ENCODE measurements around the gene NDUFAF8. TPM values are rescaled to one million over a fixed set of nuclear protein-coding genes. Genes with fewer than 3 reads are reported as not detected.
A peak's percentile ranks its signal among the peaks of the same experiment; 100 is the strongest.

The NDUFAF8 gene
- total RNA-seq, 2 donors from 2014 or later: 27.4 to 43.1 TPM

GRCh38 chr17:81277946-81278693, 39.0 kb downstream of the NDUFAF8 start:
- WGBS: 64% methylated on average over 19 of the region's 20 CpGs
- Histone ChIP-seq H3K27ac (peak overlapping the region in 1 of 2 donors; percentile 20), H3K27me3 (replicated peaks; ENCODE audit: insufficient read depth) (no peaks in the 10 kb centered on the region), H3K4me1 (replicated peaks) (peaks cover 12% of the 10 kb centered on the region), H3K9me3 (no peaks in the 10 kb centered on the region), H3K36me3 (peaks cover 0 to 5% of the 10 kb centered on the region in 2 donors), H3K4me3 (no peak overlapping the region)
- no peak for DNase-seq (ENCODE audit: low spot score)
- intact Hi-C loops (cut with DNase I): no loop called here
- TF ChIP-seq POLR2A (IDR thresholded peaks at IDR 0.05): no peak
- TF ChIP-seq POLR2AphosphoS5 (IDR thresholded peaks at IDR 0.05): no peak
- TF ChIP-seq, protein P1, sequence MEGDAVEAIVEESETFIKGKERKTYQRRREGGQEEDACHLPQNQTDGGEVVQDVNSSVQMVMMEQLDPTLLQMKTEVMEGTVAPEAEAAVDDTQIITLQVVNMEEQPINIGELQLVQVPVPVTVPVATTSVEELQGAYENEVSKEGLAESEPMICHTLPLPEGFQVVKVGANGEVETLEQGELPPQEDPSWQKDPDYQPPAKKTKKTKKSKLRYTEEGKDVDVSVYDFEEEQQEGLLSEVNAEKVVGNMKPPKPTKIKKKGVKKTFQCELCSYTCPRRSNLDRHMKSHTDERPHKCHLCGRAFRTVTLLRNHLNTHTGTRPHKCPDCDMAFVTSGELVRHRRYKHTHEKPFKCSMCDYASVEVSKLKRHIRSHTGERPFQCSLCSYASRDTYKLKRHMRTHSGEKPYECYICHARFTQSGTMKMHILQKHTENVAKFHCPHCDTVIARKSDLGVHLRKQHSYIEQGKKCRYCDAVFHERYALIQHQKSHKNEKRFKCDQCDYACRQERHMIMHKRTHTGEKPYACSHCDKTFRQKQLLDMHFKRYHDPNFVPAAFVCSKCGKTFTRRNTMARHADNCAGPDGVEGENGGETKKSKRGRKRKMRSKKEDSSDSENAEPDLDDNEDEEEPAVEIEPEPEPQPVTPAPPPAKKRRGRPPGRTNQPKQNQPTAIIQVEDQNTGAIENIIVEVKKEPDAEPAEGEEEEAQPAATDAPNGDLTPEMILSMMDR (IDR thresholded peaks at IDR 0.05): no peak

DNA sequence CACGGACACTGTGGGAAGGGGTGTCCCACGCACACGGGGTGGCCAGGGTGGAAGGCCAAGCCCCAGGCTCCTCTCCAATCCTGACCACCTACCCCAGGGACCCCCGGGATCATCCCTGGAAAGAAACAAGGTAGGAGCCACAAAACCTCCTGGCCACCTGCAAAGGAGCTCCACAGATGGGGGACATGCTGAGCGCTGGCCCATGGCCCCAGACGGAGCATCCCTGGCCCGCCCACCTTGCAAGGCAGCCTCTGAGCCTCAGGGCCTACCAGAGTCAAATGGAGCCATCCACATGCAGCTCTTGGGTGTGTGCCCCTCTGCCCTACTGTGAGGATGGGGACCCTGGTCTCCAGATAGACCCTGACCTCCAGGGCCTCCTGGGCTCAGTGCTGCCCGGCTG, 39.7 kb downstream of the NDUFAF8 start:
- TF ChIP-seq POLR2A (IDR thresholded peaks at IDR 0.05): no peak
- TF ChIP-seq, protein P1 (IDR thresholded peaks at IDR 0.05): no peak
- no peak for TF ChIP-seq POLR2AphosphoS5 (IDR thresholded peaks at IDR 0.05)
- Histone ChIP-seq H3K27me3 (replicated peaks; ENCODE audit: insufficient read depth) (no peaks in the 10 kb centered on the region), H3K4me3 (no peak overlapping the region), H3K4me1 (replicated peaks) (peaks cover 12% of the 10 kb centered on the region), H3K27ac (no peak overlapping the region), H3K9me3 (no peaks in the 10 kb centered on the region), H3K36me3 (peaks cover 0 to 5% of the 10 kb centered on the region in 2 donors)
- intact Hi-C loops (cut with DNase I): no loop called here
- 94% methylated on average over 4 of the region's 8 CpGs for WGBS
- DNase-seq (ENCODE audit: low spot score): no peak

DNA sequence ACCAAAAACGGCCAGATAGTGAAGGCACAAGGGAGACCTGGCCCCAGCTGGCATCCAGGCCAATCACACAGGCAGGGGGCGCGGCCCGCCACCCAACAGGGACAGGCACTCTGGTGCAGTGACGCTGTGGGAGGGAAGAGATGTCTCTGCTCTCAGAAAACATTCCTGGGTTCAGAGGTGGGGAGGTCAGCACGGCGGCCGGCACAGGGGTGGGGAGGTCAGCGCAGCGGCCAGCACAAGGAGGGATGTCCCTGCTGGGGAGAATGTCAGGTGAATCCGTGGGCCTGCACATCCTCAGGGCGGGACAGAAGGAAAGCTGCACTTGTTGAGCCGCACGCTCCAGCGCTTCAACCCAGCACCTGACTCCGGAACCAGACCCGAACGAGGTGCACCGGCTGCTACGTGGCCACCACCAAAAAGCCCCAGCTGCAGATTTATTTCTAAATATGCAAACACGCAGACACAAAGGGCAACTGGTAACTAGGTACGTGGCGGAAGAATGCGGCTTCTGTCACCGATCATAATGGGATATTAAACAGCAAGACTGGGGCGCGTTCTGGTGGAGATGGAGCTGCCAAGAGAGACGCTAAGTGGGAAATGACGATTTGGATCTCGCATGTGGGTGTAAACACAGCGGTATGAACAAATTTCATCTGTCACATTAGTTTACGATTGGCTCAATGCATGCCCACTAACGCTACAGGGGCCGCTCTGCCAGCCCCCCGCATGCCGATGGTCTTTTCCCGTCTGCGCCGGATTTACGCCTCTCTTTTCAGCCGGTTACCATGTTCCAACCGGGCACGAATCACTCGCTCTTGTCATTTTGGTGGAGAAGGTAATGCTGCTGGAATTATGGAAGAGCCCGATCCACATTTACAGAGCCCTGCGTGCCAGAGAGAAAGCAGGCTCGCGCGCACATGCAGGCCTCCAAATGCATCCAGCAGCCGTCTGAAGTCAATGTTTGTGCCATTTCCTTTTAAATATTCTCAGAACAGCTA, 40.5 kb downstream of the NDUFAF8 start:
- Histone ChIP-seq H3K4me3 (no peak overlapping the region), H3K27ac (no peak overlapping the region), H3K27me3 (replicated peaks; ENCODE audit: insufficient read depth) (no peaks in the 10 kb centered on the region), H3K4me1 (replicated peaks) (peaks cover 12% of the 10 kb centered on the region), H3K36me3 (peaks cover 0 to 3% of the 10 kb centered on the region in 2 donors), H3K9me3 (no peaks in the 10 kb centered on the region)
- TF ChIP-seq POLR2A (IDR thresholded peaks at IDR 0.05) (no peak), POLR2AphosphoS5 (IDR thresholded peaks at IDR 0.05) (no peak)
- TF ChIP-seq, protein P1 (IDR thresholded peaks at IDR 0.05): no peak
- DNase-seq (ENCODE audit: low spot score): no peak
- WGBS: 97% methylated on average over 50 of the region's 50 CpGs
- intact Hi-C loops (cut with DNase I): no loop called here

DNA sequence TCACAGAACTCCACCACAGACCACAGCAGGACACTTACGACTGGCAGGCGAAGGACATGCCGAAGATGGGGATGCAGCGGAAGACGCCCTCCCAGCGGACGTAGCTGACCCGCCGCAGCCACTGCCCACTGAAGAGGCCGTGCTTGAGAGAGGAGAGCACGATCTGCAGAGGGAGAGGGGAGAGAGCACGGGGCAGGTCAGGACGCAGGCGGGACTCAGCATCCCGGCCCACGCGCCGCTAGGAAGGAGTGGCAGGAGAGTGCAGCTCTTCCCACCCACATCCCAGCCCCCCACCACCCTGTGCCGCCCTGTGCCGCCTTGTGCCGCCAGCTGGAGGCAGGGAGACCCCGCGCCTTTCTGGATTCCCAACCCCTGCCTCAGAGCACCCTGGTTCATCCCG, 41.5 kb downstream of the NDUFAF8 start:
- Histone ChIP-seq H3K27ac (no peak overlapping the region), H3K27me3 (replicated peaks; ENCODE audit: insufficient read depth) (no peaks in the 10 kb centered on the region), H3K4me3 (no peak overlapping the region), H3K4me1 (replicated peaks) (peaks cover 12% of the 10 kb centered on the region), H3K36me3 (no peaks in the 10 kb centered on the region), H3K9me3 (no peaks in the 10 kb centered on the region)
- no peak for DNase-seq (ENCODE audit: low spot score)
- intact Hi-C loops (cut with DNase I): no loop called here
- TF ChIP-seq POLR2AphosphoS5 (IDR thresholded peaks at IDR 0.05) (no peak), POLR2A (IDR thresholded peaks at IDR 0.05) (no peak)
- WGBS: 98% methylated on average over 19 of the region's 24 CpGs

- no peak for DNase-seq (ENCODE audit: low spot score)
- Histone ChIP-seq H3K4me3 (no peak overlapping the region), H3K4me1 (replicated peaks) (peaks cover 7% of the 10 kb centered on the region), H3K9me3 (no peaks in the 10 kb centered on the region), H3K27me3 (replicated peaks; ENCODE audit: insufficient read depth) (no peaks in the 10 kb centered on the region), H3K36me3 (no peaks in the 10 kb centered on the region), H3K27ac (no peak overlapping the region)
- WGBS: 96% methylated on average over 20 of the region's 33 CpGs
- TF ChIP-seq, protein P1 (IDR thresholded peaks at IDR 0.05): no peak
- no peak for TF ChIP-seq POLR2A (IDR thresholded peaks at IDR 0.05)
- no peak for TF ChIP-seq POLR2AphosphoS5 (IDR thresholded peaks at IDR 0.05)
- intact Hi-C loops (cut with DNase I): no loop called here
Observed at GRCh38 chr17:81282141-81282540, 43.0 kb downstream of the NDUFAF8 start.

Data from prostate gland (tissue), 2 donors.